ENCODE data around the gene SH3BP2. TPM values are rescaled to one million over a fixed set of nuclear protein-coding genes. Genes with fewer than 3 reads are reported as not detected.

SH3BP2 gene
- total RNA-seq, 1 experiment from 2014 or later = 28.7 TPM

DNA sequence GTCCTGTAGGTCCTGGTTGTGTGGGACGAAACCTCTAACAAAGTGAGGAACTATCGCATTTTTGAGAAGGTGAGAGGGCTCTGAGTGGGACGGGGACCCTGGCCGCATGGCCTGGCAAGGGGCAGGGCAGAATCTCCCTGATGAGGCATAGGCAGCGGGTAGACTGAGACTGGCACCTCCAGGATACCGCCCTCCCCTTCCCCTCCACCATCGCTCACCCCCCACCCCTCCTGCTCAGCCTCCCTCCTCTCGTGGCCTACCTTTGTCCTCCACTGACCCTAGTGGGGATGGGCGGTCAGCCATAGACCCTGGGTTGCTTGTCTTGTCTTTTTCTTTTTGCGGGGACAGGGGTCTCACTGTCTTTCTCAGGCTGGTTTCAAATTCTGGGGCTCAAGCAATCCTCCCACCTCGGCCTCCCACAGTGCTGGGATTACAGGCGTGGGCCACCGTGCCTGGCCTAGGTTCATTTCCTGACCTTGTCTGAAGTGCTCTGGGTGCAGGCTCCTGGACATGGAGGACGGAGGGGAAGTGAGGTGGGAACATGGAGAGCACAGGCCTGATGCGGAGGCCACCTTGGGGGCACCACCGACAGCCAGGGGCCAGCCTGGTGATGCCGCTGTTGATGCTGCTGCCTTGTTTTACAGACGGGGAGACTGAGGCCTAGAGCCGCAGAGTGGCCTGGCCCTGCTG lies 40.2 kb downstream of the SH3BP2 start:
- no peak for DNase-seq (ENCODE audit: low read depth)

- DNase-seq (ENCODE audit: low read depth) = no peak
Observed at GRCh38 chr4:2833671-2834000, 40.8 kb downstream of the SH3BP2 start.

DNA sequence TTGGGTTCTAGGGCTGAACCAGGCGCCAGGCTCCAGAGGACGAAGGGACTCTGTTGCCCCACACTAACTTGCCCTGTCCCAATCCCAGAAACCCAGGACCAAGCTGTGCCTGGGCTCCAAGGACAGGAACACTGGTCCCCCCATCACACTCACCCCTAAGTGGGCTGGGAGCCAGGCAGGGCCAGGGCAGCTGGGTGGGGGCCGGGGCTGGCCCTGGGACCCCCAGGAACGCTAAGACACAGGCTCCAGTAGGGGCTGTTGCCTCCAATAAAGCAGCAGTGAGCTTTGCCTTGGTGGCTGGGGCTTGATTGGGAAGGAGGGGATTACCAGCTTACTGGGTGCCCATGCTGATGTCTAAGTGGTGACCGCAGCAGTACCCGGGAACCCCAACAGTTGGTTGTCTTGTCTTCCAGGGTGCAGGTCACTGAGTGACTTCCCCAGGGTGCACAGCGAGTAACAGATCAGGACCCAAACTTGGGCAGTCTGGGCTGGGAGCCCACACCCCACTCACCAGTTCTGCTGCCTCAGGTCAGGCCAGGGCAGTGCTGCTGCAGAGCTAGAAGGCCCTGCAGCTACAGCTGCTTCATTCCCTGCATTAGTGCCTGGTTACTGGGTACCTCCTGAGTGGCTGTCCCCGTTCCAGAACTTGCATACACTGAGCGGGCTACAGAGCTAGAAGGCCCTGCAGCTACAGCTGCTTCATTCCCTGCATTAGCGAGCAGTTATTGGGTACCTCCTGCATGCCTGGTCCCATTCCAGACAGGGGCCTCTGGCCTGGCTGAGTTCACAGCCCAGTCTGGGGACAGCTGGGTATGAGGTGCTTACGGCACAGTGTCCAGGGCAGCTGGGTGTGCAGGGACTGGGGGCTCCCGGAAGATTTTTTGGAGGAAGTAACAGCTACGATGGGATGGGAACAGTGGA lies 41.4 kb downstream of the SH3BP2 start:
- no peak for DNase-seq (ENCODE audit: low read depth)

DNA sequence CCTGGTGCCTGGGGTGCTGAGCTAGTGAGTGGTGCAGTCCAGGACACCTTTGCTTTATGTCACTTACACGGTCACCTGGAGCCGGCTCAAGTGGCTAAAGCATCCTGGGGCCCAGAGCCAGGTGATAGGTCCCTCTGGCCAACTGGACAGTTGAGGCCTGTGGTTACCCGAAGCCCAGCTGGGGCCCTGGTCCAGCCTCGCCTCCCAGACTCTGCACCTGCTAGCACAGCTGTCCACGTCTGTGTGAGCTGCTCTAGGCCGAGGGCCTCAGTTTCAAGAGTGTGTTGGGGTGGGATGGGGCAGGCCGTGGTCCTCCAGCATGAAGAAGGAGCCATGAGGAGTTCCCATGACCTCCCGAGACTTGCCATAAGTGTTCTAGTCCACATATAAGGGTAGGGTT lies 43.1 kb downstream of the SH3BP2 start:
- DNase-seq (ENCODE audit: low read depth) = no peak

GRCh38 chr4:2836391-2836859 lies 43.5 kb downstream of the SH3BP2 start:
- no peak for DNase-seq (ENCODE audit: low read depth)

GRCh38 chr4:2837110-2837903 lies 44.4 kb downstream of the SH3BP2 start:
- DNase-seq (ENCODE audit: low read depth) = no peak

GRCh38 chr4:2837904-2838496 lies 45.1 kb downstream of the SH3BP2 start:
- no peak for DNase-seq (ENCODE audit: low read depth)

DNA sequence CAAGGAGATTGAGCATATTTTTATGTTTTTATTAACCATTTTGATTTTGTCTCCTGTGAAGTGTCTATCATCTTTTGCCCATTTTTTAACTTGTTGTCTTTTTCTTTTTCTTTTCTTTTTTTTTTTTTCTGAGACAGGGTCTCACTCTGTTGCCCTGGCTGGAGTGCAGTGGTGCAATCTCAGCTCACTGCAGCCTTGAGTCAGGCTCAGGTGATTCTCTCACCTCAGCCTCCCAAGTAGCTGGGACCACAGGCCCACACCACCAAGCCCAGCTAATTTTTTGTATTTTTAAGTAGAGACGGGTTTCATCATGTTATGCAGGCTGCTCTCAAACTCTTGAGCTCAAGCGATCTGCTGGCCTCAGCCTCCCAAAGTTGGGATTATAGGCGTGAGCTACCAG lies 46.2 kb downstream of the SH3BP2 start:
- no peak for DNase-seq (ENCODE audit: low read depth)

GRCh38 chr4:2842687-2843262 lies 49.9 kb downstream of the SH3BP2 start:
- DNase-seq (ENCODE audit: low read depth) = peak; percentile 39

DNA sequence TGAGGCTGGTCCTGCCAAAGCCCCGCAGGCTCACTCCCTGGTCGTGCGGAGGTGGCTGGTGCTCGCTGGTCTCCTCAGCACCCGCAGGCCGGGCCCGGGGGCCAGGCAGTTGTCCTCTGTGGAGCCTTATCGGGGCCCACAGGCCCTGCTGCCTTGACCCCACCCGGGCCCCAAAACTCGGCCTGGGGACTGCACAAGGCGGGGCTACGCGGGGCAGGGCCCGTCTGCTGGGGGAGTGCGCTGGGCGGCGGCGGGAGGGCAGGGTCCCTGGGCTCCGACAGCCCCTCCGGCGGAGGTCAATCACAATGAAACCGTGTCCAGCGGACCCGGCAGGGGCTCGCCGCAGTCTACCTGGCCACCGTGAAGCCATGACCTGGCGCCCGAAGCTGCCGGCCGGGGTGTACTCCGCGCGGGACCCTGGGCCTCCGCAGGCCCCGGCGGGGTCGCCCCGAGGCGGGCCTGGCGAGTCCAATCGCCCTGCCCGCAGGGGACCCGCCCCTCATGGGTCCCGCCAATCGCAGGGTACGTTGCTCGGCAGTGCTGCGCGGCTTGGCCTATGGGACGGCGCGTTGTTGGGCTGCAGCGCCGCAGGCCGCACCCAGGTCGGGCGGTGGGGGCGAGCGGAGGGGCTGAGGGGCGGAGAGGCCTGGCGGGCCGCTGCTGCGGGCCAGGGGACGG lies 50.5 kb downstream of the SH3BP2 start, which contains the start of gene ADD1:
TSS of gene ADD1 (plus strand) at position 582 of the 678 bp plus-strand sequence. CDS start 32,072 bp downstream, outside the sequence.
- peak; percentile 81 for DNase-seq (ENCODE audit: low read depth)

- peak; percentile 48 for DNase-seq (ENCODE audit: low read depth)
Observed at GRCh38 chr4:2843941-2844584, 51.2 kb downstream of the SH3BP2 start.

DNA sequence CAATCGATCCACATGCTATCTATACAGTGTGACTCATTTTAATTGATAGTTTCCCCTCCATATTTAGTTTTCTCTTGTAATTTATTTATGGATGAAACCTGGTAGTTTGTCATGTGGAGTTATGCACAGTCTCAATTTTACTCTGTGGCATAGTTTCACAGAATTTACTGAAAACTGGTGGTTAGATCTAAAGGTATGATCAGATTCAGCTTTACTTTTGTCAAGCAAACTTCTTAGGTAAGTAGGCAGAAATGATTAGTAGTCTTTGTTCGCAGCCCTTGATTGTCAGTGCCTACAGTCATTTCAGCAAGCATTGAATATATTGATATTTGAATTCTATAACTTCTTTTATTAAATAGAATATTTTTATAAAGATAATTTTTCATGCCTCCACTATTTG lies 53.3 kb downstream of the SH3BP2 start:
- DNase-seq (ENCODE audit: low read depth) = no peak

DNA sequence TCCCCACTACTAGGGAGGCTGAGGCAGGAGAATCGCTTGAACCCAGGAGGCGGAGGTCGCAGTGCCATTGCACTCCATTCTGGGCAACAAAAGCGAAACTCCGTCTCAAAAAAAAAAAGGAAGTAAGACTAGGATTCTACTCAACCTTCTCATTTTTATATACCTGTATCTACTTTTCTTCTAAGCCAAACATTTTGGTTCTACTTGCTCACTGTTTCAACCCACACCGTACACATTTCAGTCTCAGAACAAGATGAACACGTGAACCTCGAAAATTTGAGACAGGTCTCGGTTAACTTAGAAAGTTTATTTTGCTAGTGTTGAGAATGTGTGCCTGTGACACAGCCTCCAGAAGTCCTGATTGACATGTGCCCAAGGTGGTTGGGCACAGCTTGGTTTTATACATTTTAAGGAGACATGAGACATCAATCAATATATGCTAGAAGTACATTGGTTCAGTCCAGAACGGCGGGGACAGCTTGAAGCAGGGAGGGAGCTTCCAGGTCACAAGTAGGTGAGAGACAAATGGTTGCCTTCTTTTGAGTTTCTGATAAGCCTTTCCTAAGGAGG lies 54.5 kb downstream of the SH3BP2 start:
- no peak for DNase-seq (ENCODE audit: low read depth)

GRCh38 chr4:2848449-2848848 lies 55.6 kb downstream of the SH3BP2 start:
- DNase-seq (ENCODE audit: low read depth) = peak; percentile 29

GRCh38 chr4:2849267-2850152 lies 56.6 kb downstream of the SH3BP2 start:
- no peak for DNase-seq (ENCODE audit: low read depth)

DNA sequence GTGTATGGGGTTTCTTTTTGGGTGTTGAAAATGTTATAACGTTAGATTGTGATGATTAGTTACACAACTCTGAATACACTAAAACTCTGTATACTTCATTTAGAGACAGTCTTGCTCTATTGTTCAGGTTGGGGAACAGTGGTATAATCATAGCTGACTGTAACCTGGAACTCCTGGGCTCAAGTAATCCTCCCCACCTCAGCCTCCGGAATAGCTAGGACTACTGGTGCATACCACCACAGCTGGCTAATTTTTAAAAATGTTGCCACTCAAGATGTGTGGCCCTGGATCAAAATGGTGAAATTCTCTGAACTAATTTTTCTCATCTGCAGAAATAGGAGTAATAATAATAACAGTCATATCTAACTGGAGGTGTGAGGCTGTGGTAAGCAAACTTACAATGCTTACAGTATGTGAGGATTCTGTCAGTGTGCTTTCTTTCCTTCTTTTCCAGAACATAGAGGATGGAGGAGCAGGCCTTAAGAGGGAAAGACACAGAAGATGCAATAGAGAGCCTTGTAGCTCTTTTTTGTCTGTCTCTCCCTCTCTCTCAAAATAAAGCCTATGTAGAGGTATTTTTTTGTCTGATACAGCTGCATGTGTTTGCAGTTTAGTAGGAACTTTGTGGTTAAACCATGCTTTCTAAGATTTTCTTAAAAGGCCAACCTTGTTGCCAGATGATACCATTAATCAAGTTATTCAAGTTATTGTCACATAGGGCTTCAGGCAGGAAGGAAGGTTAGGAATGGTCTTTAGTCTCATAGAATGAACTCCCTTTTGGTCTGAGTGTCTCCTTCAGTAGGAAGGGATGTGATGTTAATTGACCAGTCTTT lies 58.3 kb downstream of the SH3BP2 start:
- peak; percentile 23 for DNase-seq (ENCODE audit: low read depth)

DNA sequence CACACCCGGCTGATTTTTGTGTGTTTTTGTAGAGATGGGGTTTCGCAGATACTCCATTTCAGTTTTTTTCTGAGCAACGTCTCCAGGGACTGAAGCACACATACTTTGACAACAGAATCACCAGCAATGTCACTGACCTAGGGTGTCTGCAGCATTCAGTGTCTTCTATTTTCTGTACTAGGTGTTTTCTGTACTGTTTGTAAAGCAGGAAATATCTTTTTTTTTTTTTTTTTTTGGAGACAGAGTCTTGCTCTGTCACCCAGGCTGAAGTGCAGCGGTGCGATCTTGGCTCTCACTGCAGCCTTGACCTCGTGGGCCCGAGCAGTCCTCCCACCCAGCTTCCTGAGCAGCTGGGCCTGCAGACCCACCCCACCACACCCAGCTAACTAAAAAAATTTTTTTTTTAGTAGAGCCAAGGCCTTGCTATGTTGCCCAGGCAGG lies 59.6 kb downstream of the SH3BP2 start:
- no peak for DNase-seq (ENCODE audit: low read depth)

GRCh38 chr4:2855584-2855983 lies 62.7 kb downstream of the SH3BP2 start:
- no peak for DNase-seq (ENCODE audit: low read depth)
